HL-60 (cell line): ENCODE data around the gene OR52I2.
A peak's percentile ranks its signal among the peaks of the same experiment; 100 is the strongest.

Source experiments
- DNase-seq, 2 experiments: peaks; one replicate each; pipeline ENCODE4 v3.0.0-alpha.2; 2010 to 2020; ENCODE audit warnings: low read depth in 1 of 2, low spot score in 1 of 2
- H3K27ac ChIP-seq: fragments of 250-450 bp; sonication (Bioruptor Pico); replicated peaks from 2 replicates; pipeline ENCODE4 v1.5.1; 2020; ENCODE audit warnings: mild to moderate bottlenecking, moderate library complexity
- H3K27me3 ChIP-seq: fragments of 250-450 bp; sonication (Bioruptor Pico); 2 replicates; pipeline ENCODE4 v1.5.1; 2021; ENCODE audit warnings: mild to moderate bottlenecking, moderate library complexity; ENCODE audit not compliant: insufficient read depth, poor library complexity, severe bottlenecking
- H3K4me3 ChIP-seq: replicated peaks from 2 replicates; pipeline ENCODE4 v1.5.1; 2011; ENCODE audit warnings: mild to moderate bottlenecking, control low read depth, low read length; ENCODE audit not compliant: insufficient read depth
- GABPA ChIP-seq: IDR thresholded peaks from 2 replicates; pipeline ENCODE4 v1.6.1; 2012; ENCODE audit warnings: low read depth
- POLR2AphosphoS5 ChIP-seq: IDR thresholded peaks from 2 replicates; pipeline ENCODE4 v1.6.1; 2012; ENCODE audit warnings: low read depth
- REST ChIP-seq: IDR thresholded peaks from 2 replicates; pipeline ENCODE4 v1.6.1; 2012; ENCODE audit warnings: low read depth; ENCODE audit not compliant: insufficient replicate concordance
- SPI1 ChIP-seq: IDR thresholded peaks from 2 replicates; pipeline ENCODE4 v1.6.1; 2012; ENCODE audit warnings: low read depth, mild to moderate bottlenecking, borderline replicate concordance
- TF ChIP-seq, protein P1 (sequence below): IDR thresholded peaks from one replicate; pipeline ENCODE4 v1.5.1; 2011; ENCODE audit warnings: low read length, control low read depth, inconsistent platforms; ENCODE audit not compliant: insufficient read depth

Gene OR52I2

DNA sequence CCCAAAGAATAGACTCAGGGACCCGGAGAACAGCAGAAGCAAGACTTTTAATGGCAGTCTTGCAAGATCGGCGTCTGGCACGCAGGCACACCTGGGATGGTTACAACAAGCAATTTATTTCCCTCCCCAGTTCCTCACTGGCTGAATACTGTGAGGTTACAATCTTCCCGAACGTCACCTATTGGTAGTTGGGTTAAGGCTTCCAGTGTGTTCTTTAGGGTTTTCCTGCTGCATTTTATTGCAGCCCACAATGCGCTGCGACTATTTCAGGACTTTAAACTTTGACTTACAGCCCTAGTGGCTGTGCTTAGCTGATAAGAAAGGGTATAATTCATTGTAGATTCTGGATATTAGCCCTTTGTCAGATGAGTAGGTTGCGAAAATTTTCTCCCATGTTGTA is 38.0 kb downstream of the OR52I2 start:
- TF ChIP-seq, protein P1, sequence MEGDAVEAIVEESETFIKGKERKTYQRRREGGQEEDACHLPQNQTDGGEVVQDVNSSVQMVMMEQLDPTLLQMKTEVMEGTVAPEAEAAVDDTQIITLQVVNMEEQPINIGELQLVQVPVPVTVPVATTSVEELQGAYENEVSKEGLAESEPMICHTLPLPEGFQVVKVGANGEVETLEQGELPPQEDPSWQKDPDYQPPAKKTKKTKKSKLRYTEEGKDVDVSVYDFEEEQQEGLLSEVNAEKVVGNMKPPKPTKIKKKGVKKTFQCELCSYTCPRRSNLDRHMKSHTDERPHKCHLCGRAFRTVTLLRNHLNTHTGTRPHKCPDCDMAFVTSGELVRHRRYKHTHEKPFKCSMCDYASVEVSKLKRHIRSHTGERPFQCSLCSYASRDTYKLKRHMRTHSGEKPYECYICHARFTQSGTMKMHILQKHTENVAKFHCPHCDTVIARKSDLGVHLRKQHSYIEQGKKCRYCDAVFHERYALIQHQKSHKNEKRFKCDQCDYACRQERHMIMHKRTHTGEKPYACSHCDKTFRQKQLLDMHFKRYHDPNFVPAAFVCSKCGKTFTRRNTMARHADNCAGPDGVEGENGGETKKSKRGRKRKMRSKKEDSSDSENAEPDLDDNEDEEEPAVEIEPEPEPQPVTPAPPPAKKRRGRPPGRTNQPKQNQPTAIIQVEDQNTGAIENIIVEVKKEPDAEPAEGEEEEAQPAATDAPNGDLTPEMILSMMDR: no peak
- TF ChIP-seq REST (no peak), SPI1 (no peak), POLR2AphosphoS5 (no peak)
- no peak for DNase-seq
- Histone ChIP-seq H3K4me3 (no peak overlapping the region), H3K27me3 (no peaks in the 10 kb centered on the region), H3K27ac (no peak overlapping the region)

DNA sequence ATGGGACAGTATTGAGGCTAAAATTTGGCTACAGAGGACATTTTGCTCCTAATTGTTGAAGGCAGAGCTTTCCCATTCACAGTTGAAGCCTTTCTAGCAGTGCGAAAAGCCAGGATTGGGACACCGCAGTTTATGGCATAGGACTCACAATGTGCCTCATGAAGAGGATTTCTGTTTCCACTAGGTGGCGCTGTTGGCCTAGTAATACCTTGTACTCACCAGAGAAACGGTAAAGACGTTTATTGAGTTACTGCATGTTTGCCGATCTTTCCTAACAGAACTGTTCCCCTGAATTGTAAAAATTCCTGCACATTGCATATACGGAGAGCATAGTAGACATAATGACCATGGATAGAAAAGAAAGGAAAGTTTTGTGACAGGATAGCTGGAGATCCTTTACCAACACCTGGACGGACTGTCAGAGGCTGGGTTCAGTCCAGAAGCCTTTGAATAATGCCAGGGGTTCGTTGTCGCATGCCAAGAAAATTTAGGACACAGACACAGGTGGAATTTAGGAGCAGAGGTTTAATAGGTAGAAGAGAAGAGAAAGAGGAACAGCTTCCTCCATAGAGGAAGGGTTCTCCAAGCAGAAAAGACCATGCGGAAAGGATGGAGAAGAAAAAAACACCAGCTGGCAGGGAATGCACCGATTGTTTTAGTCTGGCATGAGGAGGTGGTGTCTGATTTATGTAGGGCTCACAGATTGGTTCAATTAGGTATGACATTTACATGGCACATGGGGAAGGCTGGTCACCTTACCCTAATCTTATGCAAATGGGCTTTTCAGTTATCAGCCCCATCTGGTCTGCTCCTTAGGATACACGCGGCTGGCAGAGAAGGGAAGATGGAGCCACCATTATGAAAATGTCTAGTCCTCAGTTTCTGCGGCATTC is 44.9 kb downstream of the OR52I2 start:
- peak; percentile 37 to 75 for DNase-seq
- no peak for TF ChIP-seq SPI1
- TF ChIP-seq, protein P1: peak; percentile 55
- H3K4me3 ChIP-seq: no peak overlapping the region
- H3K27me3 ChIP-seq: no peaks in the 10 kb centered on the region
- H3K27ac ChIP-seq: no peak overlapping the region

DNA sequence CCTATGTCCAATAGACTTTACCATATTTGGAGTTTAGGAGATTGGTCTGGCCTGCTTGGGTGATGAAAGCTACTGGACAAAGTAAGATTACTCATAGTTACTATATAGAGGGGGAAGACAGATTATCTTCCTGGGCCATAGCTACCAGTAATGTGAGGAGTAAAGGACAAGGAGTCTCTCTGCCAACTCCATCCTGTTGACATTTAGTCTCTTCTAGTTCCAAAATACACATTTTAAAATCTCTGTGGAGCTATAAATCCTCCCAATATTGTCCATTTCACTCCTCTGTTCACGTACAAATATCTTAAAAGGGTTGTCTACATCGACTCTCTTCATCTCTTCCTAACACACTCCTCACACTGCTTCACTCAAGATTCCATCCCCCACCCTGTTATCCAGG is 54.6 kb downstream of the OR52I2 start:
- Histone ChIP-seq H3K4me3 (no peak overlapping the region), H3K27me3 (no peaks in the 10 kb centered on the region), H3K27ac (no peak overlapping the region)
- DNase-seq: no peak
- TF ChIP-seq, protein P1: no peak
- TF ChIP-seq REST (no peak), GABPA (no peak), SPI1 (no peak), POLR2AphosphoS5 (no peak)
